Activated T-cell treated with anti-CD3 and anti-CD28 coated beads, Interleukin-2, amount 50 U/mL, for 48 hours (primary cell): ENCODE measurements around the gene FAM234B.
"Not testable (repeated sequence)": the region's sequence is repeated elsewhere in the genome, so short reads cannot be mapped to it uniquely, and the experiment has no call there.

Source experiments
- DNase-seq, 2 experiments: peaks; one replicate each; pipeline ENCODE4 v3.0.0-alpha.2; 2020

FAM234B gene

DNA sequence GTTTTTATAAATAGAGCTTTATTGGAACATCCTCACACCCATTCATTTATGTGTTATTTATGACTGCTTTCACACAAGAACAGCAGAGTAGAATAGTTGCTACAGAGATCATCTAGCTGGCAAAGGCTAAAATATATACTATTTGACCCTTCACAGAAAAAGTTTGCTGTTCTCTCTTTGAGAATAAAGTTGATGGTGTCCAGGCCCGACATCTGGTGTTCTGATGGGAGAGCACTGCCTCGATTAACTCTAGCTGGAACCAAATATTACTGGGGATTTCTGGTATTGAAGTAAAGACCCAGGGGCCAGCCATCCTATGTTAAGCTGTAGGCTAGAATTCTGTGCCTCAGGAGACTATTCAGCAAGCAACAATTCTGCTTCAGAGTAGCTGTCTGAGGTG lies 21.8 kb downstream of the FAM234B start:
- DNase-seq: no peak

DNA sequence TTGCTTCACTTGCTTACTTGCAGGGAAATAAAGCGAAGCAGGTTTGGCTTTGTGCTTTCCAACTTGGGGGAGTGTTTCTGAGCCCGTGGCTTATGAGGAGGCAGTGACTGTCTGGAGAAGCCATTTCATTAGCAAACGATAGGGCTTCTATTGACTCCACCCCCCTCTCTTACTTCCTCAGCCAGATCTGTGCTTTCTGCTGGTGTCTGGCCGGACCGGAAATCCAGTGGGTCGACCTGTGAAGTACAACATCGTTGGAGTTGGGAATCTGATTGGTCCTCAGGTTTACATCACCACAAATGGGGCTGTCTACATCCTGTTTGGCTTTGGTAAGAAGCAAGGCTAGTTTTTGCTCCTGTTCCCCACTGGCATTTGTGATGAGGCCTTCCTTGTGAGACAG lies 22.3 kb downstream of the FAM234B start:
- no peak for DNase-seq

DNA sequence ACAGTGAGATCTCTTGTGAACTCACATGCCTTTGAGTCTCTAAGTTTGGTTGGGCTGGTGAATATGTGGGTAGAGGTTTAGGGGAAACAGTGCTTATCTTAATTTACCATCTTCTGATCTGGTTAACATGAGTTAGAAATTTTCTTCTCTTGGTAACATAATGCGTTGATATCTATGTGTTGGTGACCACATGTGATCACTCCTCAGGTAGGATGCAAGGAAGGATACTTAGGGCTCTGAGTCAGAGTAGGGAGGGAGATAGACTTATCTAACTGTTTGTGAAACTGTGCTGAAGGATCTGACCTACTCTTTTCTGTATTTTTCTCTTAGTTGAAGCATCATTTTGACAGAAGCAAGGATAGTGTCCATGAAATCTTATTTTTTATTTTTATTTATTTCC lies 23.1 kb downstream of the FAM234B start:
- DNase-seq: no peak

DNA sequence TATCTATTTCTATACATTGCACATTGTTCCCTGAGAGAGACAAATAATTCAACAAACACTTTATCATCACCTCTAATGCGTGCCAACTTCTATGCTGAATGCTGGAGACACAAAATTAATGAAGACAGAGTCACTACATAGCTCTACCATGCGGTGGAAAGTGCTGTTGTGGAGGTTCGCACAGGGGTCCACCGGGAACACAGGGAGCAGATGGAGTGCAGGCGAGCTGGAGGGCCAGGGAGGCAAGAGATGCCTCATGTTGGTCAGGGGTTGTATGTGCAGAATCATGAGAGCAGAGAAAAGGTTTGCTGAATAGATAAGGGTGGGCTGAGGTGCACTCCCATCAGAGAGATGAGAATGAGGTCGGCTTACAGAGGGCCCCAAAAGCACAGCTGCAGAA lies 25.2 kb downstream of the FAM234B start:
- no peak for DNase-seq

DNA sequence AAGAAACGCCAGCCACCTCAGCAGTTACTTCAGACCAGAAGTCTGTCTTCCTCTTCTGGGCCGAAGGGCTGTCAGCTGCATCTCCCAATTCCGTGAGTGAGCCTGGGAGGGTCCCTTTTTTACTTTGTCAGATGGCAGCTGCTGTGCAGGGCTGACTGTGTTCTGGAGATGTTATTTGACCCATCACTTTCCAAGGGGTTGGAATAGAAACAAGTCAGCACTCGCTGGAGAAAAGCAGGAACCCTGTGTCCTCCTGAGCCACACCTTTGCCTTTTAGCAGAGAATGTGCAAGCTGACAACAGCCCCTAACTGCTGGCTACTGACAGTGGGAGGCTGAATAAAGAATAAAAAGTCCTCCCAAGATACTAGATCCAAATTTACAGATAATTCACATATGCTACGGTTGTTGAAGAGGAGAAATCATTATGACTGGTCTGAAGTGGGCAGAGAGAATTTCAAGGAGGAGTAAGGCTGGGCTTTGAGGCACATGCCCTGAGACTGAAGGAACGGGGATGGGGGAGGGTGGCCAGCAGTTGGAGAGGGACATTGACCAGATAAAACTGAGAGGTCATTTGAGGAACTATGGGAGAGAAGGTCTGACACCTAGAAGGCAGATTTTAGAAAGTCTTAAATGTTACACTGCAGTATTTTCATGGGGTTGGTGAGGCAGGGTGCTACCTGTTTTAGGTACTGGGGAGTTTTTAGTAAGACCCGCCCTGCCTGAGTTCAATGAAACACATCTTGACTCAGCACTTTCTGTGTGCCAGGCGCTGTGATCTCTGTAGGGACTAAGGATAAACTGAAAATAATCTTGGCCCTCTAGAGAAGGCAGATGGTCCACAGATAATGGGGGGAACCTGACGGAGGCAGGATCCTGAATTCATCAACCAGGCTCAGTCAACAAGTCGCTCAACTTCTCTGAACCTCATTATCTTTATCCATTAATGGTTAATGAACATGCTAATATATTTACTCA lies 27.4 kb downstream of the FAM234B start:
- DNase-seq: no peak

DNA sequence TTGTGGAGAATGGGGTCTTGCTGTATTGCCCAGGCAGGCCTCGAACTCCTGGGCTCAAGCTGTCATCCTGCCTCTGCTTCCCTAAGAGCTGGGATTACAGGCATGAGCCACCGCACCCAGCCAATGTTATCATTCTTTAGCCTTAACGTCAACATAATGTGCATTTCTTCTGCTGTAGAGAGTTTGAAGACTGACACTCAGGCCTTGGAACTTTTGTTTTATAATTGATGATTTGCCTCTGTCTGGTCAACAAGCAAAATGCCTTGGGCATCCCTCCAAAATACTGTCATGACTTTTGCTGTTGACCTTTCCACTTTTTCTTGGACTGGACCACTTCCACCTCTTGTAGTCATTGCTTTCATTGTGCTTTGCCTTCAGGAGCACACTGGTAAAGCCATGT lies 29.0 kb downstream of the FAM234B start:
- DNase-seq: no peak

DNA sequence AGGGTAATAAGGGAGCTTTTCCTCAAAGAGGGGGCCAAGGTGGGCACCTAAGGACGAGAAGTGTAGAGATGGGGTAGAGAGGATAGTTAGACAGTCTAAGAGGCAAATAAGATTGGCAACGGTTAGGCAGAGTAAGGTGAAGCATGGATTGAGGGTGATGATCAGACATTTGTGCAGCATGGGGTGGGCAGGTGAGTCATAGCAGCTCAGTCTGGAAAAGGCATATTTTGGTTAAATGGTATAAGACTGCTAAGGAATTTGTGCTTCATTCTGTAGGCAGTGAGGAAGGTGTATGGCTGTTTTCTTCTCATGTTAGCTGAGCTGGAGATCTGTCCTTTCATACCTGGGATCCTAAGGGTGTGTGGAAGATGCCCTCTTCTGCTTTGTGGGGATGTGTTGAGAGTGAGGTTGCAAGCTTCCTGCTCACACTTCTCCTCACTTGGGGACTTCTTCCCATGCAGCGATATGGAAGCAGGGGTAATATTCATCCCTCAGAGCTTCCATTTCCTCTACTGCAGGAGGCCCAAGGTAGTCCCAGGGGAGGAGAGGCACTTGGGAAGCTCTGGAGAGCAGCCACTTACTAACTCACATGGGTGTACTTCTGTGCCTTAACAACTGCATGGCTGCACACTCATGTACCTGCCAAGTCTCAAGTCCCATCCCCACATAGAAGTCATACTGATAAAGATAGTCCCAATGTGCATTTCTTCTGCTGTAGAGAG lies 30.4 kb downstream of the FAM234B start:
- DNase-seq: no peak

DNA sequence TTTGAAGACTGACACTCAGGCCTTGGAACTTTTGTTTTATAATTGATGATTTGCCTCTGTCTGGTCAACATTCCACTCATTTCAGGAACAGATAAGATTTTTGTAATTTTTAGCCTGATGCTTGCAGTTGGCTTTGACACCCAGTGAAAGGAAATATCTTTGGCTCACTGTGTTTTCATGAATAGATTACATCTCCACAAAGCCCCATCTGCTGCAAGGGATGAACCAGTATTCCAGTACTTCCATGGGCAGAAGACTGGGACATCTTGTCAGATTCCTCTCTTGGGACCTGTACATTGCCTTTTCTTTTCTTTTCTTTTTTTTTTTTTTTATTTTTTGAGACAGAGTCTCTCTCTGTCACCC lies 30.9 kb downstream of the FAM234B start:
- no peak for DNase-seq

DNA sequence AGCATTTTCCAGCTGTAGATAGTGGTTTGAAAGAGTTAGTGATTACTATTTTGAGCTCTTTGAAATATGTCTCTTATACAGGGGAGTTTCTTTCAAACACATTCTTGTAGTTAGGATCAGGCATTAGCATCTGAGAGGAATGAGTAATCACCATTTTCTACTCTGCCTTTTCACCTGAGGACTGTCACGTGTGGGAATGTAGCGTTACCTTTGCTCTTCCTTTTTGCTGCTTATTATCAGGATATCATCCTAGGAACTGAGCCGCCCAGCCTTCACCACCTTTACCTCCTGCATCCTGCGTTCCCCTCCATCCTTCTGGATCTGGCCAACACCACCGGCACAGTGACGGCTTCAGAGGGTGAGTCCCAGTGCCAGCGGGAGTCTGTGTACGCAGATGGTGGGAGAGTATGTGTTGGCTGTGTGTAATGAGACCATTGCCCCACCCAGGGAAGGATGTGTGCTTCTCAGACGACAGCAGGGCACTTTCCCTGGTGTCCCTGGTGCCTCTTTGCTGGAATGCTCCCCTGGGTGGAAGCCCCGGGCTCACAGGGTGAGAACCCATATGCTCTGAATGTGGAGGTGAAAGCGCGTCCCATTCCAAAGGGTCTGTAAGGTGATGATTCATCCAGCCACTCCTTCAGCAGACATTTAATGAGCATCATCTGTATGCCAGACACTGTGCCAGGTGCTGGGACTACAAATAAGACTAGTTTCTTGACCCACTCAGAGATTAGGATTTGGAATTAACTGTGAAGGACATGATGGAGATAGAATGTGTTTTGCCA lies 31.8 kb downstream of the FAM234B start:
- DNase-seq: no peak

DNA sequence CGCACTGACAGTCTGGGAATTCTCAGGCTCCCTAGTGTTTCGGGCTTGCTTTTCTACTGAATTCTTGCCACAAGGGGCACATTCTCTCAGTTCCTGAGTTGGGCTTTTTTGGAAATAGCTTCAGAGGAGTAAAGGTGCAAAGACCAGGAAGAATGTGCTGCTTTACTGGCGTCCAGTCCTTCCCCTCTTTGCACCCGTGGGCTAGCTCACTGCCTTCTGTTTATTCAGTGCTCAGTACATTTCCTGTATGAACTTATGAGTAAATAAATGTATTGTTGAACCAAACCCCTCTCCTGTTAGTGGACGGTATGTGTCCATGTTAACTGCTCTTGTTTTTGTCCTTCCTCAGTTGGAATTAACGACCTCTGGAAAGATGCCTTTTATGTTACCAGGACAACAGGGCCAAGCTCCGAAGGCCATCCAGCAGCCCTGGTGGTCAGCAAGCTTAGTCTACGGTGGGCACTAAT lies 35.3 kb downstream of the FAM234B start:
- no peak for DNase-seq

DNA sequence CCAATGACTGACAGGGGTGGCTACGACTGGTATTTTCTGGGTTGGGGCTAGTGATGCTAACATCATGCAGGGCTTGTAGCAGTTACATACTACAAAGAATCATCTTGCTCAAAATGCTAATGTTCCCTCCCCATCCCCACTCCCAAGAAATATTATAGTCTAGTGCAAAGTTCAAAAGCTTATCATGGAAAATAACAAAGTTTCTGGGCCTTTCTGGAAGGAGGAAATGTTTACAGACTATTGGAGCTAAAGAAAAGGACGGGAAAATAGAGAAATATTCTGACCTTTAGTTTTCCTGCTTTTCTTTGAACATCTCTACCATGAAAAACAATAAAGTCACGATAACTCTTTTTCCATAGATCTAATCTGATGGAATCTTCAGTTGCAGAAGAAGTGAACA lies 36.1 kb downstream of the FAM234B start:
- no peak for DNase-seq

DNA sequence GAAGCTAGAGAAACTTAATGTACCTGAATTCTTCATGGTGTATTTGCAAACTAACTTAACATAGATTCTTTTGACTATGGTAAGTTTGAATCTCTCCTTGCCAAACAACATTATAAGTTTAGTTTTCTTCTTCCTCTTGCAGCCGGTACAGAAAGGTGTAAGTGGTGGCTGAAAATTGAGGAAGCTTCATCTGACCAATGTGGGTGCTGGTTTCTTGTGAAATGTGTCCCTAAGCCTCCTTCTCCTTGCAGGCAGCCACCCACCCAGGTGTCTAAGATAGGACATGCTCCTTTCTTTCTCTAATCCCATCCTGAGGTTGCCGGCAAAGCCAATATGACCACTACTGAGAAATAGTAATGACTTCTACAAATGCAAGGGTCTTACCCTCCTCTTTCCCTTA lies 38.7 kb downstream of the FAM234B start:
- no peak for DNase-seq

DNA sequence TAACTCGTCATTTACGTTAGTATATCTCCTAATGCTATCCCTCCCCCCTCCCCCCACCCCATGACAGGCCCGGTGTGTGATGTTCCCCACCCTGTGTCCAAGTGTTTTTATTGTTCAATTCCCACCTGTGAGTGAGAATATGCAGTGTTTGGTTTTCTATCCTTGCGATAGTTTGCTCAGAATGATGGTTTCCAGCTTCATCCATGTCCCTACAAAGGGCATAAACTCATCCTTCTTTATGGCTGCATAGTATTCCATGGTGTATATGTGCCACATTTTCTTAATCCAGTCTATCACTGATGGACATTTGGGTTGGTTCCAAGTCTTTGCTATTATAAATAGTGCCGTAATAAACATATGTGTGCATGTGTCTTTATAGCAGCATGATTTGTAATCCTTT lies 39.5 kb downstream of the FAM234B start:
- DNase-seq: not testable (repeated sequence)

DNA sequence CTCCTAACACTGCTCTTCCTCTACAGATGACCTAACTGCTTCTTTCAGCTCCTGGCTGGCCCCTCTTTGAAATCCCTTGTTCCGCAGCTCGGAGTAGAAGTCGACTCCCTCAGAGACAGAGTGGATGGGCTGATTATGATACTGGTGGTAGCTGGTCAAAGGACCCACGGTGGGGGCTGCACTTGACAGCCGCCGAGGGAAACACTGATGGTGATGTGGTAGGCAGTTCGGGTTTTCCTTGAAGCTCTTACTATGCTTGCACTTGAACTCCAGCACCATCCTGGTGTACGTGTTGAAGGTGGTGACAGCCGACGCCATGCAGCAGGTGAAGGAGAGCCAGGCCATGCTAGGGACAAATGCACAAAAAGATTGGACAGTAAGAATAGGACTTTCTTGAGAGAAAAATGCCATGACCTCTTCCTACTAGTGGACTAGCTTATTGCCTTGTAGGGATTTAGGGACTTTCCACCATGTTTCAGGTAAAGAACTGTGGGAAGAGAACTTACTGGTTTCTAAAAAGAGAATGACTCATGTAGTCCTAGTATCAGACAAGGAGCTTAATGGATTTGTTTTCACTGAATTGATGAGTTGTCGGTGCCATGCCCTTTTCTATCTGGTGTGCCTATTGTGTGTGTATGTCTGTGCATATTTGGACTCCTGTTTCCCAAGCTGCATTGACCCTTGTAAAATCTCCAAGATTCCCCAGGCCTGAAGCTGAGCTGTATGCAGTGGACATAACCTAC lies 40.9 kb downstream of the FAM234B start:
- DNase-seq: no peak

DNA sequence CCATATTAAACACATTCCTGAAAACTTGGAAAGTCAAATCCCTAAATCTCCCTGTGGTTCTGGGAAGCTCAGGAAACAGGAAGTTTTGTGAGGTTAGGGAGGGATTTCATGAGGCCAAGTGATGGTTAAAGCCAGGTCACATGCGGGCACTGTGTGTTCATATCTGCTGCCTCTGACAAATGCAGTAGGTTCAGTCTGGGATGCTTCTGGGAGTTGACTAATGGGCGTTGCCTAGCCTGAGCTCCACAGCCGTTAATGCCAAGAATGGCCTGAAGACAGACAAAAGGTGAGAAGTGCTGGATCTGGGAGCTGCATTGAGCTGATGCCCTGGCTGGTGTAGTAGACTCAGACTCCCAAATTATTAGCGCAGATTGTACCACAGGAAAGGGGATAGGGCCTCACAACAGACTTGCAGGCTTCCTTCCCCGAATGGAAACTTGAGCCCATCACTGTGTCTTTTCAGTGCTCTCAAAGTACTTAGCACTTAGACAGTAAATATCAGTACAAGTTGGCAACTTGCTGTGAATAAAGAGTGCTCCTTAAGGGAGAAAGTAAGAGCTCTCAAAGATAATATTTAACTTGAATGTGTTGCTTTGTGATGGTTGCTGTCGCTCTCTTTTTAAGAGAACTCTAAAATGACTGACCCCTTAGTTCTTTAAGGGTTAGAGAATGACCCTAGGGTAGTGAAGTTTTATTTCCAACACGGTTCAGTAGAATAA lies 41.9 kb downstream of the FAM234B start:
- DNase-seq: no peak

DNA sequence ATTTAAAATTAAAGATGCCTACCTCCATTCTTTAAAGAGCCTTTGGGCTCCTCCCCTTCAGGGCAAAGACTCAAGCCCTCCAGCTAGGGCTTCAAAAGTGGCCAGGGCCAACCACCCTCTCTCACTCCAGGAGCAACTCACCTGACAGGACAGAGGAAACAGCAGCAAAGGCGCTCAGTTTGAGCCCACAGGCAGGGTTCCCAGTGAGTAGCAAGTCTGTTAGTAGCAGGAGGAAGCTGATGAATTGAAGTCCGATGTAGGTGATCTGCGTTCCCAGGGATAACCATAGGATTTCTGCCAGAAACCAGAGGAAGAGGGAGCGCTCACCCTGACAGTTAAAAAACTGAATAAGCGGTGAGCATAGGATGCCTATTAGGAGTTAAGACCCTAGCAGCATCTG lies 43.6 kb downstream of the FAM234B start:
- DNase-seq: no peak

DNA sequence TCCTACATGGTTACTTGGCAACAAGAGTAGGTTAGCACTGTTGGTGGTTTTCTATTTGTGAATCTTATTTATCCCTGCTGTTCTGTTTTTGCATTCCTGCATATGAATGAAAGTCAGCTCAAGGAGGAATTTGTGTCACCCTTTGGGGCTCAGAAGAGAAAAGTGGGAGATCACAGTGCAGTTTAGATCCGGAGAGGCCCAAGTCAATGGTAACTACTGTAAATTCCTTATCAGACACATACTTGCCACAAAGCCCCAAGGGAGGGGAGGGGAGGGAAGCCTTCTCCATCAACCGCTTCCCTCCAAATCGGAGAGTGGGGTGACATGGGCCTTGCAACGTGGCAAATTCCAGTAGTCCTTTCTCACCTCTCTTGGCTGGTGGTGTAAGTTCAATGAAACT lies 44.3 kb downstream of the FAM234B start:
- DNase-seq: no peak

DNA sequence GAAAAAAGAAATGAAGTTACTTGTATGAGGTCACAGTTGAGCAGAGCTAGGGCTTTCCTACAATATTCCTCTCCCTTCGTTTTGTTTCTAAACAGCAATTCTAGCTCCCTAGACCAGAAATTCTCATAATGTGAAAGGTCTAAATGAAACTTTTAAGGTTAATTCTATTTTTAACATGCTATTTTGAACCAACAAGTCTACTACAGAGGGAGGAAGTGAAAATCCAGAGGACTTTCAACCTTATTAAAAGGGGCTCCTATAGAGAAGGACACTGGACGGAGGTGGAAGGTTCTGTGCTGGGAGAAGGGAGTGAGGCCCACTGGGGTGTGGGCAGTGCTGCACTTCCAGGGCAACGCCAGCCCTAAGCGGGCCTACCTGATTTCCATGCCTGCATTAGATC lies 45.9 kb downstream of the FAM234B start:
- no peak for DNase-seq

DNA sequence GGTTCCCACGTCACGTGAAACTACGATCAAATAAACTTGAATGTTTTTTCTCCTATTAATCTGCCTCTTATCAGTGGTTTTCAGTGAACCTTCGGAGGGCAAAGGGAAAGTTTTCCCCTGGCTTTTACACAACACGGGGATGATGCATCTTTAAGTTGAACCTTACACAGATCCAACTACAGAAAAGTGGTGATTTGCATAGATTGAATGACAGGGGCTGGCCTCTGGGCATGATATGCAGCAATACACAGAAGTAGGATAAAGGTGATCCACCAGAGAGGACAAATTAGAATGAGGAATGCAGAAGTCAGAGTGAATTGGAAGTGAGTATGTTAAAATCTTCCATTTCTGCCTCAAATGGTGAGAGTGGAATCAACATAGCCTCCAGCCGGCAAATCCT lies 47.7 kb downstream of the FAM234B start:
- DNase-seq: no peak

DNA sequence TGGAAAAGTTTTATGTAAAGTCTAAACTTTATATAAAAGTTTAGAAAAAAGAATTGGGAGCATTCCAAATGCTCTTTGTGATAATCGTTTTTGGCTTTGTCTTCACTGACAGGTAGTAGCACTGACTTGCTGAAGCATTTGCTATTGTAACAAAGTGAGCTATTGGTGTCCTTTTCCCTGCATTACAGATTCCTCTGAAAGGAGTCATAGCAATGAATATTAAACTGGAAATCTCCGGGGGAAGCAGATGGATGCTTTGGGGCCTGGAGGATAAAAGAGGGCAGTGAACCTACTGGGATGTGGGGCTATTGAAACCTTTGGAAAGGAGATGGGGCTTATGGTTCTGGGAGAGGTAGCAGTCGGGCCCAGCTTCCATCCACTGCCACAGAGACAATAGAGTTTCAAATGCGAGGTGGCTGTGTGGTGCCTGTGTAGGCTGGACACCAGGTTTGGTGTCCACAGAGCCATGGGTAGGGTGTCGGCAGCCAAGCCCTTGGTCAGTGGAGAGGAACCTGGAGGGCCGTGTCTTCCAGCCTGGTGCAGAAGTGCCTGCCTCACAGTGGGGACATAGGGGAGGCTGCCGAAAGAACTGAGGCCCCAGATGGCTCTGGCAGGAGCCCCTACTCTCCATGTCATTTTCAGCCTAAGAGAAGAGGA lies 49.1 kb downstream of the FAM234B start:
- no peak for DNase-seq

DNA sequence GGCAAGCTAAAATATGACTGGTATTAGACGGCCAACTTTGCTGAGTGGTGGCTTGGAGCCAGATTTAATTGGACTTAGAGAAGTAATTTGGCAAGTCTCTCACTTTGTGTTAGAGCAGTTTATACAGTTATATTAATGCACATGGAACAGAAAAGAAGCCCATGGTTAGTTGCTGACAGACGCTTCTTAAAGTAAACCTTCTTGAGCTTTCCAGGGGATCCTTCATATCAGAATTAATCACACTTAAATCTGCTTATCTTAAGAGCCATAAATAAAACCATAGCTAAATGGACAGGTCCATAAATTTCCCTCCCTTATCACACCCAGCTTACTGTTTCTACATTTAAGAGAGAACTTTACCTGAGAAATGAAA lies 49.7 kb downstream of the FAM234B start:
- DNase-seq: no peak

DNA sequence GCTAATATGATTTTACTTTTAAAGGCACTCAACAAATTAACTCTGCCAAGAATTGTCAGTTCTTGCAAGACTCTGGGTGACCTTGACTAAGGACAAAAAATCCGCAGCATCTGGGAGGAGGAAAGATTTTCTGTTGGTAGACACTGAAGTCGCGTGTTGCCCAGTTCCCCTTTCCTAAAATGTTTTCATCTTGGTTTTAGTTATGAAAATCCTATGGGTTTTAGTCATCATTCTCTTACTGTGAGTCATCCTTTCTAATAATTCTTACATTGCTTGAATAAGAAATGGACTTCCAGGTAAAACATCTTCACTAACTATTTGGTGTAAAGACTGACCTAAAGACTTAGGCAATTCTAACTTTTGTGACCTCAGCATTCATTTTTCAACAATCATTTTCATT lies 50.2 kb downstream of the FAM234B start:
- DNase-seq: no peak
